Measurements from ENCODE around the gene LSG1. TPM values are rescaled to one million over a fixed set of nuclear protein-coding genes. Genes with fewer than 3 reads are reported as not detected.
"Not testable (repeated sequence)": the region's sequence is repeated elsewhere in the genome, so short reads cannot be mapped to it uniquely, and the experiment has no call there.

LSG1 gene
- total RNA-seq, 4 donors from 2014 or later: 7.9 to 58.1 (median 45.0) TPM

- Histone ChIP-seq H3K27me3 (no peaks in the 10 kb centered on the region), H3K9me3 (no peaks in the 10 kb centered on the region), H3K27ac (no peak overlapping the region), H3K36me3 (no peaks in the 10 kb centered on the region), H3K4me3 (no peak overlapping the region), H3K4me1 (no peaks in the 10 kb centered on the region)
- intact Hi-C loops (cut with DNase I; ENCODE audit: low total_unique reads): no loop called here
- DNase-seq: no peak
- no peak for TF ChIP-seq CTCF (IDR thresholded peaks at IDR 0.05)
- no peak for TF ChIP-seq POLR2A (IDR thresholded peaks at IDR 0.05)
These were observed 63.0 kb downstream of the LSG1 start for GRCh38 chr3:194608981-194609380.

- no peaks in the 10 kb centered on the region for H3K4me1 ChIP-seq
- no peaks in the 10 kb centered on the region for H3K27me3 ChIP-seq
- no peak for DNase-seq
- H3K4me3 ChIP-seq: no peak overlapping the region
- TF ChIP-seq POLR2A (IDR thresholded peaks at IDR 0.05): no peak
- no peak for TF ChIP-seq CTCF (IDR thresholded peaks at IDR 0.05)
- H3K27ac ChIP-seq: no peak overlapping the region
- no peaks in the 10 kb centered on the region for H3K36me3 ChIP-seq
- H3K9me3 ChIP-seq: no peaks in the 10 kb centered on the region
- intact Hi-C loops (cut with DNase I; ENCODE audit: low total_unique reads): no loop called here
These were observed 64.2 kb downstream of the LSG1 start for GRCh38 chr3:194607592-194608389.

GRCh38 chr3:194606941-194607340, 65.0 kb downstream of the LSG1 start:
- intact Hi-C loops (cut with DNase I; ENCODE audit: low total_unique reads): no loop called here
- H3K4me1 ChIP-seq: no peaks in the 10 kb centered on the region
- H3K36me3 ChIP-seq: no peaks in the 10 kb centered on the region
- H3K4me3 ChIP-seq: no peak overlapping the region
- H3K9me3 ChIP-seq: no peaks in the 10 kb centered on the region
- H3K27ac ChIP-seq: no peak overlapping the region
- H3K27me3 ChIP-seq: no peaks in the 10 kb centered on the region
- no peak for DNase-seq
- TF ChIP-seq CTCF (IDR thresholded peaks at IDR 0.05): no peak
- no peak for TF ChIP-seq POLR2A (IDR thresholded peaks at IDR 0.05)

- no peak for DNase-seq
- intact Hi-C loops (cut with DNase I; ENCODE audit: low total_unique reads): no loop called here
- Histone ChIP-seq H3K9me3 (no peaks in the 10 kb centered on the region), H3K4me3 (no peak overlapping the region), H3K27ac (no peak overlapping the region), H3K27me3 (no peaks in the 10 kb centered on the region), H3K36me3 (no peaks in the 10 kb centered on the region), H3K4me1 (no peaks in the 10 kb centered on the region)
- TF ChIP-seq CTCF (IDR thresholded peaks at IDR 0.05): no peak
- TF ChIP-seq POLR2A (IDR thresholded peaks at IDR 0.05): no peak
These were observed 65.8 kb downstream of the LSG1 start for GRCh38 chr3:194606163-194606562.

GRCh38 chr3:194605314-194605713, 66.7 kb downstream of the LSG1 start:
- not testable (repeated sequence) for H3K36me3 ChIP-seq

More at GRCh38 chr3:194605314-194605713, 66.7 kb downstream of the LSG1 start:
- H3K27ac ChIP-seq; intact Hi-C loops (cut with DNase I; ENCODE audit: low total_unique reads); H3K4me3 ChIP-seq; H3K4me1 ChIP-seq; H3K27me3 ChIP-seq; H3K9me3 ChIP-seq; DNase-seq: not testable (repeated sequence)
